ENCODE results near the gene NCOR2.
A peak's percentile ranks its signal among the peaks of the same experiment; 100 is the strongest.

NCOR2 gene

DNA sequence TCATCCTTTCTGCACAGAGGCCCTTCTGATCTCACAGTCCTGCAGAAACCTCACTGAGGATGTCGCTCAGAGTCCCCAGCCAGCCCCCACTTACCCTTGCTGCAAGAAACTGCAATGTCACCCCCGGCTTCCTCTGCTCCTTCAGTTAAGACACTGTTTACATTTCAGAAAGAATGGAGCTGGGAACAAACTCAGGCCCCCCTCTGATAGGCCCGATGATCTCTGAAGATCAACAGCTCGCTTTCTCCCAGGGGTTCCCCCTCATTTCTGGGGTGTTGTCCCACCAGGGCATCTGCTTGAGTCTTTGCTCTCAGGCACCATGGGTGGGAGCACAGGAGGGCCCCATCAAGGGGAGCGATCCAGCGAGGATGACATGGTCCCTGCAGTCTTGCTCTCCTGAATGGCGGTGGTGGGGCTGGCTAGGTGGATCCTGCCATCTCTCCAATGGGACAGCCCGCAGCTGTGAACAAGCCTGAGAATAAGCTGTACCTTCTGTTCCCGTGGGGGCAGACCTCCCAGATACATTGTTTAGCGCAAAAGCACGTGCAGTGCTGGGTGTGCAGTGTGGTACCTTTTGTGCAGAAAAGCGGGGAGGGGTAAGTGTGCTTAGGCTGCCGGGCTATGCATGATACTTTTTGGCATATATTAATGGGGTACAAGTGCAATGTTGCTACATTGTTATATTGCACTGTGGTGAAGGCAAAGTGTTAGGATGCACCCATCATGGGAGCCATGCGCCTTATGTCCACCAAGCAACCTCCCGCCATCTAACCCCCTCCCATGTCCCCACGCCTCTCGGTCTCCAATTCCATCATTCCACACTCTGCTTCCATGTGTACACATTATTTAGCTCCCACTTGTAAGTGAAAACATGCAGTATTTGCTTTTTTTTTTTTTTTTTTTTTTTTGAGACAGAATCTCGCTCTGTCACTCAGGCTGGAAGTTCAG lies 6.7 kb upstream of the NCOR2 start:
- no peak for DNase-seq

DNA sequence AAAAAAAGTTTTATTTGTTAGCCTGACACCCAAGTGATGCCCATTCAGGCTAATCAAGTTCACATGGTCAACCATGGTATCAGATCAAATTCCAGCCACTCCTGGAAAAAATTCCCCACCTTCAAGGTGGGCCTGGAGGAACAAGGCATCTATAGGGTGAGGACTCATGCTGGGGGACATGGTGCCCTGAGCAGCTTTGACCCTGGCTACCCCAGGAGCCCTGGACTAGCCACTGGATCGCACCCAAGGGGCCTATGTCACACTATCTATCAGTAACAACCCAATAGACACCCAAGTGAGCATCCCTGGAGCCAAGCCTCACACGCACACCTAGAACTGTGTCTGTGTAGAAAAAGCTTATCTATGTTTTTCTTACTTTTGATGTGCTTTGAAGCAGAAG lies 4.1 kb upstream of the NCOR2 start:
- DNase-seq: no peak

GRCh38 chr12:124570810-124571209 lies 3.4 kb upstream of the NCOR2 start:
- DNase-seq: no peak

- DNase-seq: no peak
These were observed 2.1 kb upstream of the NCOR2 start for GRCh38 chr12:124569375-124570148.

GRCh38 chr12:124568431-124569374 lies 1.3 kb upstream of the NCOR2 start:
- no peak for DNase-seq

DNA sequence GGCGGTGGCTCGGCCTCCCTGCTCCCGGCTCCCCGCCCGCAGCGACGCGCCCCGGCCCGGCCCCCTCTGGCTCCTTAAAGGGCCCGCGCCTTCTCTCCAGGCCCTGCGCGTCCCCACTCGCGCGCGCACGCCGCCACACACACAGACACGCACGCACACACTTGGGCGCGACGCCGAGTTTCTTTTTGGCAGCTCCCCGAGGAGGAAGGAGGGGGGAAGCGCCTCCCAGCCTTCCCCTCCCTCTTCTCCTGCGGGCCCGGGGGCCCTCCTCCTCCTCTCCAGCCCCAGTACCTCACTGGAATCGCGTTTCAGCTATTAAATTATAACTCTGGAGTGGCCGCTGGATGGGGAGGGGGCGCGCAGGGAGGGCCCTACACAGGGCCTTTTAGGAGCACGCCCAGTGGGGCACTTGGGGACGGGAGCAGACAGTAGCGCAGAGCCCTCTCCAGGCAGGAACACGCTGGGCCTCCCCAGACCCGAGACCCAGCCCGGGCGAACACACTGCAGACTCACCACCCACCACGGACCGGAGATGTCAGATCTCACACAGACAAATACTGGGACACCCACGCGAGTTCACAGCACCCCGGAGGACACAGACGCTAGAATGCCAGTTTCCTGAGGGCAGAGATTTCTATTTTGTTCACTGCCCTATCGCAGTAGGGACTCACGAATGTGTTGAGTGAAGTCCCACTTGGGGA lies 411 bp upstream of the NCOR2 start:
- DNase-seq: peak; percentile 71

GRCh38 chr12:124566161-124566996 lies 1.0 kb downstream of the NCOR2 start:
- peak; percentile 57 for DNase-seq

DNA sequence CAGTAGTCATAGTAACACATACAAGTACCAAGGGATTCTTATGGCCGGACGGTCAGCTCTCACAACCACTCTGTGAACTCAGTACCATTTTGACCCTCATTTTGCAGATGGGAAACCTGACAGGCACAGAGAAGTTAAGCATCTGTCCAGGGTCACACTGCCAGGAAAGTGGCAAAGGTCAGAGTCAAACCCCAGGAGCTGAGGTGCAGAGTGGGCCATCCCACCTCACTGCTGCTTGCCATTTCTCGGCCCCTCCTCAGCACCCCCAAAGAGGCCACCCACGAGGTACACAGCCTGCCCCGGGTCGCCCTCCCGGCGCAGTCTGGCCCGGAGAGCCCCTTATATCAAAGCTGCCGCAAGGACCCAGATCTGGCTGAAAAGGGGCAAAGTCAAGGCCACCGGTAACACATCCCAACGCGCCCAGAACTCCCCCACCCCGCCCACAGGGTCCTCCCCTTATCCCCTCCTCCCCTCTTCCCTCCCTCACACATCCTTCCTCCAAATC lies 1.7 kb downstream of the NCOR2 start:
- no peak for DNase-seq

DNA sequence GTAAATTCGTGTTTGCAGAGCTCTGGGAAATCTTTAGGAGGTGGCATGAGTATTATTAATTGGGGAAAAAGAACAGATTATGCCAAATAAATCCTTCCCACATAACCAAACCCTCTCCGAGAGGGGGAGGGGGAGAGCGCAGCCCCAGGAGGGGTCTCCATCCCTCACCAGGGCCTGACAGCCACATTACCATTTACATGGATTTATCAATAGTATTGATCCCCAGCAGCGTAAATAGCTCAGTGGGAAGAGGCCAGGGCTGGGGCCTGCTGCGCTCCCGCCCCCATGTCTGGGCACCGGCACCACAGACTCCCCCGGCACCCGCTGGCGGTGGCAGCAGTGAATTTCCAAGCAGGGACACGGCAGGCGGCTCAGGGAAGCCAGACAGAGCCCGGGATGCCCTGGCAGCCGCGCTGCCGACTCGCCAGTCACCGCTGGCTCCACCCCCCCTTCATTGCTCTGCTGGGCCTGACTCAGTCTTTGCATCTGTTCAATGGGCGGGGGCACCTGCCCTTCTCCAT lies 2.4 kb downstream of the NCOR2 start:
- no peak for DNase-seq

DNA sequence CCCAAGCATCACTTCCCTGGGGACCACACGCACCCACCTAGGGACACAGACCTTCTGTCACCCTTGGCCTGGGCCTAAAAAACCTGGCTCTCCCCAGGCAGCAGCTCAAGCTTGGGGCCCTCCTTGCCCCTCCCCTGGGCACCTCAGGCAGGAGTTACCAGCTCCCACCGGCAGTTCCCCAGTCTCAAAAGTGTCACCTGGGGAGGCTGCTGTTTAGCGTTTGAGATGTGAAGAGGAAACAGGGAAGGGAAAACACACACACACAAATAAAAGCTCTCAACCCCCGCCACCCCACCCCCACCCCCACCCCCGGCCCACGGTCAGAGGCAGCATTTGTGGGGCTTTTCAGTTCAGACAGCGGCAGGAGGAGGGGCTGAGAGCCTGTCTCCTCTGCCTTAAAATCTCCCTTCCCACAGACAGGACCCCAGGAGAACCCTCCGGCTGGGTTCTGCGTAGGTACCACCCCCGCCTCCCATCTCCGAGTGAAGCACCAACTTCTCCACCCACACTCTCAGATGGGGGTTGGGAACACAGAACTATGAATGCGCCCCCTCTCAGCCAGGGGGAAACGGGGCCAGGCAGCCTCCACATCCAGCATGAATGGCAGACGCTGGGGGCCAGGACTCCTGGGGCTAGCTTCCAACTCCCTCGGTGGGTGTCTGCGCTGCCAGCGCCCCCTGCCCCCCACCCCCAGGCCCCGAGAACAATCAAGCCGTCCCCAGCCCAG lies 3.0 kb downstream of the NCOR2 start:
- DNase-seq: no peak

DNA sequence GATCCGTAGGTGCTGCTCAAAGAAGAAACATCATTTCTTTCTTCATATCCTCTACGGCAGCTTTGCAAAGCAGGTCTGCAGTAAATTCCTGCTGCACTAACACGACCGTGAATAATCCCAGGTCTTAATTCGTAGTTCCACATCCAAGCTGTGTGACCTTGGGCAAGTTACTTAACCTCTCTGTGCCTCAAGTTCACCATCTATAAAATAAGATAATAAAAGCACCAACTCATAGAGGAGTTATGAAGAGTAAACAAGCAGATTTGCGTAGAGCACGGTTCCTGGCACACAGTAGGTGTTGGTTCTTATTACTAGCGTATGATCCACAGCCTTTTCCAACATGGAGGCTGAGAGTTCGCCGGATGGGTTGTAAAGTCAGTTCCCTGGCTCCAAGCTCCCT lies 3.6 kb downstream of the NCOR2 start:
- DNase-seq: no peak

- no peak for DNase-seq
These were observed 4.0 kb downstream of the NCOR2 start for GRCh38 chr12:124563401-124563800.

DNA sequence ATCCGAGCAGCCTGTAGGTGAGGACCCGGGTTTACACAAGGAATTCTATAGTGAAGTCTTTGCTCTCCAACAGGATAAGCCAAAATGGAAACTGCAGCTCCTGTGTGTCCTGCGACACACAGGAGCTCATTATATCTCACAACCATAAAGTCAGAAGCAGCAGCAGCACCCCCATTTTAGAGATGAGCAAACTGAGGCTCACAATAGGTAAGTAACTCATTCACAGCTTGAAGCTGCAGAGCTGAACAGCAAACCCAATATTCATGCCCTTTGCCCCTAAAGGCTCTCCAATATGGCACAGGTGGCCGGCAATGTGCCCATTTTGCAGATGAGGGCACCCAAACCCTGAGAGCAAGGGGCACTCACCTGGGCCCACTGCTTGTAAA lies 4.6 kb downstream of the NCOR2 start:
- DNase-seq: no peak

DNA sequence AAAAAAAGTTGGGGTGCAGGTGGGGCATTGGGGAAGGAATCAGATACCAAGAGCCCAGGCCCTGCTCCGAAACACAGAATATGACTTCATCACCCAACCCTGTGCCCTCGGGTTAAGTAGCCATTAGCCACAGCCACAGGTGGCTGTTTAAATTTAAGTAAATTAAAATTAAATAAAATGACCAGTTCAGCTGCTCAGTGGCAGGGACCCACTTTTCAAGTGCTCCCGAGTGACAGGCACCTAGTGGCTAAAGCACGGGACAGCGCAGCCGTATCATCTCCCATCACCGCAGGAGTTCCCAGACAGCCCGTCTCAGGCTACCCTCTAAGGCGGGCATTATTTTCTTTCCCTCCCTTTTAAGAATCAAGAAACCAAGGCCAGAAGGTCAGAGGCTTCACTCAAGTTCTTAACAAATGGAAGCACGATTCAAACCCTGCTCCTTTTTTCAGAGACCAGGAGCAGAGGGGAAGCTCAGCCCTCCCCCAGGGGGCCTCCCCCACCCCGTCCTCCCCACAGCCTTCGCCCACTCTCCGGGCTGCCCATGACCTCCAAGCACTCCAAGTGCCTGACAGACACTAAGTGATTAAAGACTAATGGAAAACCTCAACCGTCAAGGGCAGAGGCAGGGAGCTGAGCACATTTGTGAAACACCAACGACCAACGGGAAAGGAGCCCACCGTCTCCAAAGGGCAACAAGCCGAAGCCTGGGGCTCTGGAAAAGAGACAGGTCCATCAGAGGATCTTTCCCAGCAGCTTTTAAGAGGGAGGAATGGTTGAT lies 5.2 kb downstream of the NCOR2 start:
- no peak for DNase-seq

DNA sequence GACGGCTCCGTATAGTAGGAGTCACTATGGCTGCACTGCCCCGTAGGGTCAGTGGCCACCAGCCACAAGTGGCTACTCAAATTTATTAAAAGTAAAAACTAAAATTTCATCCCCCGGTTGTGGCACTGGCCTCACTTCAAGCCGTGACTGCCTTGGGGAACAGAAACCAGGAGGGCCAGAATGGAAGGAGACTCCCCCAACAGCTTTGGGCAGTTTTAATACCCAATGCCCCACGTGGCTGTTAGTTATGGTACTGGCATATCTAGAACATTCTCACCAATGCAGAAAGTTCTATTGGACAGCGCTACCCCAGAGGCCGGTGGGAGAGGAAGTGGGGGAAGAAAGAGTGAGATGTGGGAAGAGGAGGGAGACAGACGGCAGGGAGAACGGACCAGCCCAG lies 6.2 kb downstream of the NCOR2 start:
- no peak for DNase-seq

DNA sequence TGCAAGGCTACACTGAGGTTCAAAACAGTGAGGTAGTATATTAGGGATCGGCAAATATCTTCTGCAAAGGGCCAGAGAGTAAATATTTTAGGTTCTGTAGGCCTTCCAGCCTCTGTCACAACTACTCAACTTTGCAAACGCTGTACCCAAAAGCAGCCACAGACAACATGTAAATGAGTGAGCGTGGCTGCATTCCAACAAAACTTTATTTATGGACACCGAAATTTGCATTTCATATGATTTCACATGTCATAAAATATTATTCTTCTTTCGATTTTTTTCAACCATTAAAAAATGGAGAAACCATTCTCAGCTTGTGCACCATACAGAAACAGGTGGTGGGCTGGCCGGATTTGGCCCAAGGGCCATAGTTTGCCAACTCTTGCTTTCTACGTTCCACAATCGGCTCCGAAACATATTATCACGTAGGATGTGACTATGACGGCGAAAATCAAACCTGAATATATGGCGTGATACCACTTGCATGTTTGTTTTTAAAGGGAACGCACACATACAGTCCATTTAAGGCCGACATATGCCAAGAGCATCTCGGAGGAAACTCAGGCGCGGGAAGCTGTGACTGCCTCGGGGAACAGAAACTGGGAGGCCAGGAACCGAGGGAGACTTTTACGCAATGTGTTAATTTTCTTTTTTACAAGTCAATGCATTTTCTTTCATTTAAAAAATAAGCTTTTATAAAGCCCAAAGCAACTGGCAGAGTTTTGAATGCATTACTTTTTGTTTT lies 7.1 kb downstream of the NCOR2 start:
- no peak for DNase-seq

DNA sequence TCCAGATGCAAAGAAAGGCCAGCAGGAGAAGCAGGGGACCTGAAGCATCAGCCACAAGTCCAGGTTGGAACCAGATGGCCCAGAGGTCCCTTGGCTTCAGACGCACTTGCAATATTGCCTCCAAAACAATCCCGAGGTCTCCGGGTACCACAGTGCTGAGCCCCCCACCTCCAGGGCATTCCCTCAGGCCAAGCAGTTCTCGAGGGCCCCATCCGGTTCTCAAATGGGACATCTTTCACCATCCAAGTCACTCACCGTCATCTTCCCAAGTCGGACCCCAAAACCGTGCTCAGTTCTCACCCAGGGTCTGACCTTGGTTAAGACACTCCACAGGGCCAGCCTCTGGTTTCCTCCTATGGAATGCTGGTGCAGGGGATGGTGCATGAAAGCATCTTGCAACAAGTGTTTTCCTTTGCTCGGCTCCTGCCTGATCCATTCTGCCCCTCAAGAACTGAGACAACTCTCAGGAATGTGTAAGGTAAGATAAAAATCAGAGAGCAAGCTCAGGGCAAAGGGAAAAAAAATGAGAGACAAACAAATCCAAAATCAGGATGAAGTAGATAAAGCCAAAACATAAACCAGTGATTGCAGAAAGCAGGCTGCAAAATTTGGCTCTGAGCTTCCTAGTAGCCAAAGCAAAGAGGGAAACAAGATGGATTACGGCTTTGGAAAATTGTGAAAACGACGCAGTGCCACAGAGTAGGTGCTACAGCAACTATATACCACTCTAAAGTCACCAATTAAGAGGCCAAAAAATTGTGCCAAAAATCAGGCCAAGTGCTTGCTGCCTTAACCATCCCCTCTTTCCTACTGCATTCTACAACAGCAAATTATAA lies 8.0 kb downstream of the NCOR2 start:
- DNase-seq: no peak

DNA sequence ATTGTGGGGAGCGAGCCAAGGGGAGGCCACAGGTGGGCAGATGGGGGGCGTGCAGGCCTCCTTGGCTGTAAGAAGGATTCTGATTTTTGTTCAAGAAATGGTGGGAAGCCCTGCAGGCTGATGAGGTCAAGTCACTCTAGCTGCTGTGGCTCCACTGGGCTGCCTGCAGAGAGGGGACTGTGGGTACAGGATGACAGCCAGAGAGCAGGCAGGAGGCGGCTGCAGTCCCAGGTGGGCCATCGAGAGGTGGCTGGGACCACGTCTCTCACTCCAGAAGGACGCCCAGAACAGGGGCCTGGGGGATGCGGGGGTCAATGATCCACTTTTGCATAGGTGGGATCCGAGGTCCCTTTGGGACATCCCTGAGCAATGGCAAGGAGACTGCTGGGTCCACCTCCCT lies 9.1 kb downstream of the NCOR2 start:
- no peak for DNase-seq
